ENCODE data around the gene MSRB3. TPM values are rescaled to one million over a fixed set of nuclear protein-coding genes. Genes with fewer than 3 reads are reported as not detected.

The MSRB3 gene
- total RNA-seq, 1 experiment from 2014 or later, result 1.1 TPM

- H3K9me3 ChIP-seq (ENCODE audit: control insufficient read depth, low read depth, low read length), result no peaks in the 10 kb centered on the region
- H3K27me3 Mint-ChIP-seq (ENCODE audit: low read depth), result no peaks in the 10 kb centered on the region
- H3K23ac ChIP-seq (ENCODE audit: insufficient read length, low read depth, low read length), result no peak overlapping the region
- no peak overlapping the region for H3K18ac ChIP-seq (ENCODE audit: insufficient read length, low read depth, low read length)
- H3K79me2 ChIP-seq (ENCODE audit: insufficient read depth, low read length), result no peaks in the 10 kb centered on the region
- no peak overlapping the region for H3K9ac ChIP-seq (ENCODE audit: extremely low read depth, insufficient read length, low read length)
- H3K79me1 ChIP-seq (ENCODE audit: insufficient read depth, low read depth, low read length, poor library complexity, severe bottlenecking), result no peaks in the 10 kb centered on the region
- no peak overlapping the region for H3K14ac ChIP-seq (ENCODE audit: insufficient read depth, low read length)
- H3K9me3 Mint-ChIP-seq, result no peaks in the 10 kb centered on the region
- WGBS (ENCODE audit: extremely low coverage, insufficient read length, low lambda C conversion rate), result no CpG with 5 or more reads among the region's 1 CpG
- H3K4me1 ChIP-seq (ENCODE audit: insufficient read depth, low read length), result no peaks in the 10 kb centered on the region
- H4K8ac ChIP-seq (replicated peaks; ENCODE audit: insufficient read length, low read depth, low read length), result no peak overlapping the region
- H3K27ac ChIP-seq (ENCODE audit: insufficient read length, low read depth, low read length), result no peak overlapping the region
- no peak overlapping the region for H2BK12ac ChIP-seq (ENCODE audit: insufficient read length, low read depth, low read length)
- H4K20me1 ChIP-seq (ENCODE audit: control insufficient read depth, insufficient read depth, insufficient read length), result no peaks in the 10 kb centered on the region
- H3K4me2 ChIP-seq (ENCODE audit: insufficient read depth, insufficient read length, low read length), result no peak overlapping the region
- no peak overlapping the region for H2BK5ac ChIP-seq (ENCODE audit: insufficient read length, low read length)
- H2BK20ac ChIP-seq (ENCODE audit: low read depth, low read length, poor library complexity, severe bottlenecking), result no peak overlapping the region
- no peaks in the 10 kb centered on the region for H3K36me3 Mint-ChIP-seq (ENCODE audit: insufficient read depth in 1 of 3, low read depth in 3 of 3)
- no peaks in the 10 kb centered on the region for H3K27me3 ChIP-seq (ENCODE audit: insufficient read depth, low read length)
- no peak overlapping the region for H2AK5ac ChIP-seq (ENCODE audit: insufficient read length, low read length)
- H3K56ac ChIP-seq (ENCODE audit: insufficient read length, low read depth, low read length), result no peak overlapping the region
- H2AFZ ChIP-seq (ENCODE audit: low read length), result no peak overlapping the region
- no peak overlapping the region for H3K4ac ChIP-seq (ENCODE audit: low read depth, low read length)
- H3K4me1 Mint-ChIP-seq, result no peaks in the 10 kb centered on the region
- no peak overlapping the region for H2BK15ac ChIP-seq (ENCODE audit: low read depth, low read length)
- no peak for DNase-seq
- no peak overlapping the region for H4K91ac ChIP-seq (ENCODE audit: insufficient read length, low read depth, low read length)
- no peak overlapping the region for H3T11ph ChIP-seq (ENCODE audit: low read length)
- no peak overlapping the region for H4K5ac ChIP-seq (ENCODE audit: insufficient read length, low read depth, low read length)
- no peak overlapping the region for H3K4me3 Mint-ChIP-seq
- no peak for TF ChIP-seq CTCF (conservative IDR thresholded peaks at IDR 0.05)
- no peak overlapping the region for H2BK120ac ChIP-seq (ENCODE audit: low read depth, low read length, poor library complexity, severe bottlenecking)
- H3K27ac Mint-ChIP-seq, result peak overlapping the region in 1 of 3 experiments; percentile 27; a peak in 2 of 7 replicates
- H3K23me2 ChIP-seq (ENCODE audit: insufficient read length, low read depth, low read length, poor library complexity, severe bottlenecking), result no peaks in the 10 kb centered on the region
Measured at GRCh38 chr12:65466911-65467310, 188.4 kb downstream of the MSRB3 start.
